Measurements from ENCODE around the gene IDNK.
A peak's percentile ranks its signal among the peaks of the same experiment; 100 is the strongest.

IDNK gene

GRCh38 chr9:83646500-83647239, 23.7 kb downstream of the IDNK start:
- no peak for DNase-seq (ENCODE audit: low spot score)
- no peak for TF ChIP-seq CTCF (IDR thresholded peaks at IDR 0.05; ENCODE audit: borderline replicate concordance, control extremely low read depth, extremely low read depth, insufficient read depth, missing control alignments)
- in situ Hi-C loops (cut with MboI; ENCODE audit: low sequenced_read_pairs, unreplicated experiment) = no loop called here

GRCh38 chr9:83649080-83649479, 26.1 kb downstream of the IDNK start:
- in situ Hi-C loops (cut with MboI; ENCODE audit: low sequenced_read_pairs, unreplicated experiment) = no loop called here
- peak; percentile 72 for DNase-seq (ENCODE audit: low spot score)
- TF ChIP-seq CTCF (IDR thresholded peaks at IDR 0.05; ENCODE audit: borderline replicate concordance, control extremely low read depth, extremely low read depth, insufficient read depth, missing control alignments) = peak; percentile 82

GRCh38 chr9:83649515-83649914, 26.6 kb downstream of the IDNK start:
- in situ Hi-C loops (cut with MboI; ENCODE audit: low sequenced_read_pairs, unreplicated experiment) = no loop called here
- TF ChIP-seq CTCF (IDR thresholded peaks at IDR 0.05; ENCODE audit: borderline replicate concordance, control extremely low read depth, extremely low read depth, insufficient read depth, missing control alignments) = no peak
- DNase-seq (ENCODE audit: low spot score) = no peak

- no peak for TF ChIP-seq CTCF (IDR thresholded peaks at IDR 0.05; ENCODE audit: borderline replicate concordance, control extremely low read depth, extremely low read depth, insufficient read depth, missing control alignments)
- in situ Hi-C loops (cut with MboI; ENCODE audit: low sequenced_read_pairs, unreplicated experiment) = no loop called here
Measured at GRCh38 chr9:83651558-83651957, 28.6 kb downstream of the IDNK start.

GRCh38 chr9:83652433-83652832, 29.5 kb downstream of the IDNK start:
- in situ Hi-C loops (cut with MboI; ENCODE audit: low sequenced_read_pairs, unreplicated experiment) = no loop called here
- no peak for TF ChIP-seq CTCF (IDR thresholded peaks at IDR 0.05; ENCODE audit: borderline replicate concordance, control extremely low read depth, extremely low read depth, insufficient read depth, missing control alignments)
- DNase-seq (ENCODE audit: low spot score) = no peak

More at GRCh38 chr9:83651558-83651957, 28.6 kb downstream of the IDNK start:
- DNase-seq (ENCODE audit: low spot score) = no peak

GRCh38 chr9:83655433-83655832, 32.5 kb downstream of the IDNK start:
- in situ Hi-C loops (cut with MboI; ENCODE audit: low sequenced_read_pairs, unreplicated experiment) = no loop called here
- no peak for DNase-seq (ENCODE audit: low spot score)
- no peak for TF ChIP-seq CTCF (IDR thresholded peaks at IDR 0.05; ENCODE audit: borderline replicate concordance, control extremely low read depth, extremely low read depth, insufficient read depth, missing control alignments)

All from GM13976 (cell line).